PC-3 (cell line): ENCODE measurements around the gene TMEM185A.
"Not testable (repeated sequence)": the region's sequence is repeated elsewhere in the genome, so short reads cannot be mapped to it uniquely, and the experiment has no call there.

Source experiments
- EZH2 ChIP-seq: fragments of 300-600 bp; sonication (generic); IDR thresholded peaks from one replicate; pipeline ENCODE4 v1.6.1; 2017; ENCODE audit warnings: antibody characterized with exemption, mild to moderate bottlenecking, low read length; ENCODE audit not compliant: unreplicated experiment
- TF ChIP-seq, protein P1 (sequence below): fragments of 300-600 bp; sonication (generic); conservative IDR thresholded peaks from 2 replicates; pipeline ENCODE4 v1.5.1; 2017; ENCODE audit warnings: antibody characterized with exemption, low read depth, mild to moderate bottlenecking, low read length

DNA sequence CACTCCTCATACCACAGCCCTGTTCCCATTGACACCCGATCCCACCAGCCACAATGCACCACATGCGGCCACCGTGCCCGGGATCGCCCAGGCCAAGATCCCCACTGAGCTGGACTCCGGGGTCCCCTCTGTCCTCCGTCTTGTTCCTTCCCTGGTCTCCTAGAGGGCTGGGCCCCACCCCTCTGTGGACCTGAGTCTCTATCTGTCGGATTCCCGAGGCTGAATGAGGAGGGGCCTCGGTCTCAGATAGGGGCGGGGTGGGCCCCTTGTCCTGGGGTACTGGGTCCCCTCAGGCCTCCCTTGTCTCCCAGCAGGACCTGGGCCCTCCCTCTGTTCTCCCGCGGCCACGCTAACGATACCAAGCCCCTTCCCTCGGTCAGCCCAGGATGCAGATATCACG, 46.0 kb downstream of the TMEM185A start:
- TF ChIP-seq EZH2, result not testable (repeated sequence)
- TF ChIP-seq, protein P1, sequence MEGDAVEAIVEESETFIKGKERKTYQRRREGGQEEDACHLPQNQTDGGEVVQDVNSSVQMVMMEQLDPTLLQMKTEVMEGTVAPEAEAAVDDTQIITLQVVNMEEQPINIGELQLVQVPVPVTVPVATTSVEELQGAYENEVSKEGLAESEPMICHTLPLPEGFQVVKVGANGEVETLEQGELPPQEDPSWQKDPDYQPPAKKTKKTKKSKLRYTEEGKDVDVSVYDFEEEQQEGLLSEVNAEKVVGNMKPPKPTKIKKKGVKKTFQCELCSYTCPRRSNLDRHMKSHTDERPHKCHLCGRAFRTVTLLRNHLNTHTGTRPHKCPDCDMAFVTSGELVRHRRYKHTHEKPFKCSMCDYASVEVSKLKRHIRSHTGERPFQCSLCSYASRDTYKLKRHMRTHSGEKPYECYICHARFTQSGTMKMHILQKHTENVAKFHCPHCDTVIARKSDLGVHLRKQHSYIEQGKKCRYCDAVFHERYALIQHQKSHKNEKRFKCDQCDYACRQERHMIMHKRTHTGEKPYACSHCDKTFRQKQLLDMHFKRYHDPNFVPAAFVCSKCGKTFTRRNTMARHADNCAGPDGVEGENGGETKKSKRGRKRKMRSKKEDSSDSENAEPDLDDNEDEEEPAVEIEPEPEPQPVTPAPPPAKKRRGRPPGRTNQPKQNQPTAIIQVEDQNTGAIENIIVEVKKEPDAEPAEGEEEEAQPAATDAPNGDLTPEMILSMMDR, result not testable (repeated sequence)
